H1 (cell line): ENCODE data around the gene ANKRD11. TPM values are rescaled to one million over a fixed set of nuclear protein-coding genes. Genes with fewer than 3 reads are reported as not detected.
A peak's percentile ranks its signal among the peaks of the same experiment; 100 is the strongest.

Experiments
- CTCF ChIA-PET: fragments of 300-600 bp; sonication (Branson Sonifier 250); formaldehyde crosslinking; loops from one replicate; lab custom pipeline; 2021; ENCODE audit not compliant: partially characterized antibody; lab: Charles Lee
- POLR2A ChIA-PET: fragments of 300-600 bp; sonication (Branson Sonifier 250); formaldehyde crosslinking; loops from one replicate; lab custom pipeline; 2021; ENCODE audit warnings: inconsistent platforms; ENCODE audit not compliant: partially characterized antibody; lab: Charles Lee
- DNase-seq, 2 experiments: peaks; one replicate each; pipeline versions ENCODE4 v3.0.0 to v3.0.0-alpha.2; 2010 to 2022; ENCODE audit warnings: low spot score in 2 of 2, low read depth in 1 of 2, mixed read lengths in 1 of 2
- FAIRE-seq: peaks from 2 replicates; lab custom pipeline; 2011; peaks lifted over from hg19 to GRCh38; lab: Jason Lieb, UNC
- H2AFZ ChIP-seq: 2 replicates; pipeline ENCODE4 v1.8.1; 2012; ENCODE audit warnings: low read length, inconsistent platforms
- H2AK5ac ChIP-seq: 2 replicates; pipeline ENCODE4 v1.6.1; 2013; ENCODE audit warnings: low read depth, low read length
- H2BK120ac ChIP-seq: replicated peaks from 2 replicates; pipeline ENCODE3; 2013; ENCODE audit warnings: low read depth, low read length, inconsistent platforms
- H2BK12ac ChIP-seq: 2 replicates; pipeline ENCODE4 v1.6.1; 2013; ENCODE audit warnings: low read depth, low read length
- H2BK15ac ChIP-seq: 2 replicates; pipeline ENCODE4 v1.6.1; 2013; ENCODE audit warnings: low read length
- H2BK20ac ChIP-seq: 2 replicates; pipeline ENCODE4 v1.6.1; 2013; ENCODE audit warnings: low read length
- H2BK5ac ChIP-seq: 2 replicates; pipeline ENCODE4 v1.6.1; 2013; ENCODE audit warnings: low read depth, low read length
- H3K14ac ChIP-seq: 2 replicates; pipeline ENCODE4 v1.6.1; 2013; ENCODE audit warnings: inconsistent platforms; ENCODE audit not compliant: insufficient read length
- H3K18ac ChIP-seq: 2 replicates; pipeline ENCODE4 v1.6.1; 2013; ENCODE audit warnings: low read length; ENCODE audit errors: extremely low read depth
- H3K23ac ChIP-seq: 2 replicates; pipeline ENCODE4 v1.6.1; 2013; ENCODE audit warnings: inconsistent platforms; ENCODE audit not compliant: insufficient read length
- H3K23me2 ChIP-seq: 2 replicates; pipeline ENCODE4 v1.6.1; 2013; ENCODE audit warnings: low read depth, low read length
- H3K27ac ChIP-seq: 2 replicates; pipeline ENCODE4 v1.6.1; 2011; ENCODE audit warnings: low read depth, low read length, inconsistent platforms
- H3K27me3 ChIP-seq, 4 experiments: replicated peaks in 1 of 4; 1 replicate in 1 of 4; 2 replicates in 3 of 4; pipeline versions ENCODE4 v1.6.1 to v1.8.1; 2011 to 2013; ENCODE audit warnings: low read length in 3 of 4, mild to moderate bottlenecking in 3 of 4, inconsistent platforms in 2 of 4, mixed read lengths in 2 of 4, moderate library complexity in 1 of 4; ENCODE audit not compliant: control insufficient read depth in 3 of 4, insufficient read depth in 3 of 4; ENCODE audit errors: extremely low read depth in 1 of 4
- H3K36me3 ChIP-seq, 4 experiments: 2 replicates each; pipeline versions ENCODE4 v1.6.1 to v1.8.1; 2011 to 2013; ENCODE audit warnings: mild to moderate bottlenecking in 4 of 4, low read length in 3 of 4, moderate library complexity in 2 of 4, control low read depth in 1 of 4, inconsistent platforms in 1 of 4; ENCODE audit not compliant: insufficient read depth in 4 of 4, control insufficient read depth in 2 of 4
- H3K4ac ChIP-seq: replicated peaks from 2 replicates; pipeline ENCODE3; 2013; ENCODE audit warnings: low read length, low read depth, mixed read lengths, inconsistent platforms; ENCODE audit not compliant: insufficient read length
- H3K4me1 ChIP-seq, 4 experiments: replicated peaks in 1 of 4; 1 replicate in 1 of 4; 2 replicates in 3 of 4; pipeline versions ENCODE4 v1.6.1 to v1.8.1; 2011 to 2013; ENCODE audit warnings: low read length in 3 of 4, inconsistent platforms in 2 of 4, mixed read lengths in 1 of 4; ENCODE audit not compliant: insufficient read depth in 4 of 4, control insufficient read depth in 3 of 4
- H3K4me2 ChIP-seq, 2 experiments: 2 replicates each; pipeline versions ENCODE4 v1.6.1 to v1.8.1; 2011 to 2013; ENCODE audit warnings: low read depth in 2 of 2, low read length in 2 of 2, control low read depth in 1 of 2, inconsistent platforms in 1 of 2, mild to moderate bottlenecking in 1 of 2; ENCODE audit not compliant: insufficient read depth in 1 of 2
- H3K4me3 ChIP-seq, 4 experiments: fragments of 200-600, 300-600 bp in 1 of 4; sonication (generic), shearing (Covaris generic), sonication (Bioruptor Twin) in 1 of 4; 2 replicates each; pipeline versions ENCODE4 v1.5.1 to v1.8.1; 2011 to 2016; ENCODE audit warnings: low read length in 4 of 4, low read depth in 3 of 4, control low read depth in 2 of 4, inconsistent platforms in 2 of 4, mild to moderate bottlenecking in 2 of 4, mixed read lengths in 1 of 4, moderate library complexity in 1 of 4; ENCODE audit not compliant: insufficient read depth in 2 of 4; ENCODE audit errors: extremely low read depth in 1 of 4
- H3K56ac ChIP-seq: replicated peaks from 2 replicates; pipeline ENCODE3; 2013; ENCODE audit warnings: low read depth, mild to moderate bottlenecking, mixed read lengths, low read length, inconsistent platforms; ENCODE audit not compliant: insufficient read length
- H3K79me1 ChIP-seq: 2 replicates; pipeline ENCODE4 v1.6.1; 2013; ENCODE audit warnings: low read depth, low read length, control low read depth
- H3K79me2 ChIP-seq, 2 experiments: 2 replicates each; pipeline versions ENCODE4 v1.6.1 to v1.8.1; 2012 to 2013; ENCODE audit warnings: low read length in 2 of 2, mild to moderate bottlenecking in 2 of 2, inconsistent platforms in 1 of 2; ENCODE audit not compliant: insufficient read depth in 2 of 2, control insufficient read depth in 1 of 2
- H3K9ac ChIP-seq, 4 experiments: replicated peaks in 1 of 4; 1 replicate in 1 of 4; 2 replicates in 3 of 4; pipeline versions ENCODE4 v1.6.1 to v1.8.1; 2011 to 2013; ENCODE audit warnings: low read depth in 3 of 4, low read length in 3 of 4, control low read depth in 2 of 4, mild to moderate bottlenecking in 2 of 4, moderate library complexity in 2 of 4, inconsistent platforms in 1 of 4; ENCODE audit errors: extremely low read depth in 1 of 4
- H3K9me3 ChIP-seq, 2 experiments: 2 replicates each; pipeline versions ENCODE4 v1.6.1 to v1.8.1; 2012 to 2013; ENCODE audit warnings: mild to moderate bottlenecking in 2 of 2, moderate library complexity in 2 of 2, control low read depth in 1 of 2, inconsistent platforms in 1 of 2, low read depth in 1 of 2, low read length in 1 of 2, mixed read lengths in 1 of 2; ENCODE audit not compliant: insufficient read depth in 2 of 2
- H4K20me1 ChIP-seq, 2 experiments: replicated peaks in 1 of 2; 2 replicates each; pipeline versions ENCODE3 to v1.8.1; 2011 to 2013; ENCODE audit warnings: inconsistent platforms in 2 of 2, low read length in 2 of 2, mild to moderate bottlenecking in 1 of 2; ENCODE audit not compliant: insufficient read depth in 2 of 2, control insufficient read depth in 1 of 2
- H4K5ac ChIP-seq: 2 replicates; pipeline ENCODE4 v1.6.1; 2013; ENCODE audit warnings: low read length, low read depth, mixed read lengths, inconsistent platforms; ENCODE audit not compliant: insufficient read length
- H4K8ac ChIP-seq: 2 replicates; pipeline ENCODE4 v1.8.0; 2013; ENCODE audit warnings: mild to moderate bottlenecking, moderate library complexity, low read length, inconsistent platforms; ENCODE audit not compliant: insufficient read depth; ENCODE audit errors: extremely low read depth
- H4K91ac ChIP-seq: replicated peaks from 2 replicates; pipeline ENCODE3; 2013; ENCODE audit warnings: low read length, mixed read lengths, inconsistent platforms; ENCODE audit not compliant: insufficient read length
- CBX5 ChIP-seq: fragments of 300-800, 300-1000 bp; sonication (generic); IDR thresholded peaks from 2 replicates; pipeline ENCODE4 v1.7.1; 2016; ENCODE audit warnings: antibody characterized with exemption, low read length, low read depth
- EGR1 ChIP-seq: IDR thresholded peaks from 2 replicates; pipeline ENCODE4 v1.6.1; 2011; ENCODE audit warnings: low read depth, low read length, borderline replicate concordance
- GABPA ChIP-seq: IDR thresholded peaks from 2 replicates; pipeline ENCODE4 v1.6.1; 2011; ENCODE audit warnings: mild to moderate bottlenecking, low read length, moderate library complexity, borderline replicate concordance; ENCODE audit not compliant: insufficient read depth
- NRF1 ChIP-seq: IDR thresholded peaks from 2 replicates; pipeline ENCODE4 v1.6.1; 2011; ENCODE audit warnings: mild to moderate bottlenecking, low read depth, low read length, improper control_type of control experiment
- SP1 ChIP-seq: IDR thresholded peaks from 2 replicates; pipeline ENCODE4 v1.6.1; 2011; ENCODE audit warnings: low read depth, low read length
- TCF12 ChIP-seq: IDR thresholded peaks from 2 replicates; pipeline ENCODE4 v1.6.1; 2011; ENCODE audit warnings: low read depth, mild to moderate bottlenecking, low read length
- WGBS, 2 experiments: shearing (Covaris generic) in 1 of 2; methylation state at CpG; one replicate each; pipeline versions ENCODE4 v1.1.6 to v1.1.7; 2013 to 2015; ENCODE audit warnings: low lambda C conversion rate in 2 of 2, mixed read lengths in 2 of 2, inconsistent platforms in 1 of 2, low coverage in 1 of 2, missing lambda C conversion rate in 1 of 2; ENCODE audit not compliant: insufficient replicate concordance in 2 of 2, insufficient coverage in 1 of 2, insufficient read length in 1 of 2; ENCODE audit errors: extremely low coverage in 1 of 2, missing lambda C conversion rate in 1 of 2; 5-methylcytosine and 5-hydroxymethylcytosine counted together
- polyA plus RNA-seq, 7 experiments: library from polyadenylated mRNA; depleted of rRNA in 3 of 7; stranded (reverse) in 5 of 7; unstranded in 2 of 7; fragments of >200 nt in 5 of 7; fragments of 200-250 nt in 2 of 7; gene quantifications; 1 replicate in 5 of 7; 2 replicates in 1 of 7; 4 replicates in 1 of 7; pipeline versions ENCODE4 v1.2.1 to v1.2.3, GENCODE V29; 2011 to 2013; ENCODE audit warnings: missing spikeins in 2 of 7, mixed read lengths in 2 of 7
- total RNA-seq: library from RNA; stranded (reverse); fragmentation: NEBNext Ultra II Directional; extraction: Animal tissue kit (Norgen Biotek cat#: 25700); gene quantifications from 2 replicates; pipeline ENCODE4 v1.2.1, GENCODE V29; 2021

ANKRD11 gene
- total and polyA plus RNA-seq, 2 of the 8 experiments (the other 6 are each of a cell fraction or from before 2014, with no cell fraction given), result 46.5 to 142 TPM

DNA sequence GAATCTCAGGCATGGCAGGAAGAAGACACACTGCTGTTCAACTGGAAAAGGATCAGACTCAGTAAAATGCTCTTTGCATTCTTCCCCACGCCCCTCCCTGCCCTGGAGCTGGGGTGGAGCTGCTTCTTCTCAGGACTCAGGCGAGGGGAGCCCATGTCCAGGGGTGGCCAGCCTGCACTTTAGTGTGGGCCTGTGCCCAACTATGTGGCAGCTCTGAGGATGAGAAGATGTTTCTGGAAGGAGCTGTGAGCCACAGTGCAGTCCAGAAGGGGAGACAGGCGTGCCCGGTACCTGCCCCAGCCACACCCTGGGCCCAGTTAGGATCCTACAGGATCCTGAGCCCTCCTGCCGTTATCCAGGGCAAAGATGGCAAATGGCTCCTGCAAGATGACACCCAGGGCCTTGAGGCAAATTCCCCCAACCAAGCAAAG is 120.3 kb downstream of the ANKRD11 start:
- POLR2A ChIA-PET, result interaction anchor here (1.5 to 2.0 kb wide), 2 partner anchors 8 to 9 kb away, joined by 4 read pairs; no protein-coding TSS in a partner anchor

More for the DNA sequence above, 120.3 kb downstream of the ANKRD11 start:
- Histone ChIP-seq H2BK20ac (no peak overlapping the region), H4K20me1 (peaks cover 63 to 68% of the 10 kb centered on the region in 2 experiments), H3K23ac (no peak overlapping the region), H3K14ac (no peak overlapping the region), H3K9me3 (no peaks in the 10 kb centered on the region), H3K36me3 (no peaks in the 10 kb centered on the region), H3K4ac (no peak overlapping the region), H3K23me2 (no peaks in the 10 kb centered on the region), H4K91ac (no peak overlapping the region), H2AK5ac (no peak overlapping the region), H3K4me2 (no peak overlapping the region), H3K27me3 (no peaks in the 10 kb centered on the region), H3K4me3 (no peak overlapping the region), H2BK5ac (no peak overlapping the region), H2BK12ac (no peak overlapping the region), H2AFZ (no peak overlapping the region), H2BK15ac (no peak overlapping the region), H3K4me1 (peaks cover 3 to 17% (median 7%) of the 10 kb centered on the region in 4 experiments; a peak in 5 of 7 replicates), H3K79me1 (peaks cover 47% of the 10 kb centered on the region), H3K9ac (no peak overlapping the region), H3K79me2 (peaks cover 49 to 100% of the 10 kb centered on the region in 2 experiments), H4K5ac (no peak overlapping the region), H3K56ac (no peak overlapping the region), H4K8ac (no peak overlapping the region), H3K18ac (no peak overlapping the region), H3K27ac (0 out of 2 replicates have a peak overlapping the region, but pooled peaks have one; percentile 30), H2BK120ac (no peak overlapping the region)
- CTCF ChIA-PET, result interaction anchor here (0.8 to 3.0 kb wide), 7 partner anchors 10 to 45 kb away, joined by 3 to 13 read pairs (median 3); no protein-coding TSS in a partner anchor
- 90% methylated on average over 5 of the region's 5 CpGs; no CpG with 5 or more reads in 1 of the 2 experiments for WGBS, 2 experiments
- no peak for TF ChIP-seq GABPA
- TF ChIP-seq EGR1, result no peak
- TF ChIP-seq TCF12, result no peak
- no peak for TF ChIP-seq SP1
- TF ChIP-seq CBX5, result no peak
- no peak for TF ChIP-seq NRF1
- FAIRE-seq, result no peak
- DNase-seq, result no peak
